HCT116 (cell line): ENCODE data around the gene FRAS1.

ENCODE experiments used
- EZH2 ChIP-seq: fragments of 200-600 bp; sonication (generic); IDR thresholded peaks from 2 replicates; pipeline ENCODE4 v1.6.1; 2017; ENCODE audit warnings: antibody characterized with exemption, mixed run types
- POLR2A ChIP-seq: IDR thresholded peaks from 2 replicates; pipeline ENCODE4 v1.7.0; 2011; ENCODE audit warnings: borderline replicate concordance; ENCODE audit not compliant: insufficient read depth, insufficient read length; ENCODE audit errors: extremely low read depth
- ZFX ChIP-seq: fragments of 450-650 bp; IDR thresholded peaks from 2 replicates; pipeline ENCODE4 v1.6.1; 2017
- TF ChIP-seq, protein P1 (sequence below), 3 experiments: fragments of 200-600 bp in 1 of 3; sonication (generic) in 1 of 3; IDR thresholded peaks in 2 of 3; conservative IDR thresholded peaks in 1 of 3; 2 replicates each; pipeline ENCODE4 v1.5.1; 2012 to 2017; ENCODE audit warnings: low read depth in 2 of 3, low read length in 2 of 3, antibody characterized with exemption in 1 of 3, borderline replicate concordance in 1 of 3, control low read depth in 1 of 3, mild to moderate bottlenecking in 1 of 3, mixed read lengths in 1 of 3, mixed run types in 1 of 3, moderate library complexity in 1 of 3; ENCODE audit not compliant: insufficient read depth in 1 of 3

DNA sequence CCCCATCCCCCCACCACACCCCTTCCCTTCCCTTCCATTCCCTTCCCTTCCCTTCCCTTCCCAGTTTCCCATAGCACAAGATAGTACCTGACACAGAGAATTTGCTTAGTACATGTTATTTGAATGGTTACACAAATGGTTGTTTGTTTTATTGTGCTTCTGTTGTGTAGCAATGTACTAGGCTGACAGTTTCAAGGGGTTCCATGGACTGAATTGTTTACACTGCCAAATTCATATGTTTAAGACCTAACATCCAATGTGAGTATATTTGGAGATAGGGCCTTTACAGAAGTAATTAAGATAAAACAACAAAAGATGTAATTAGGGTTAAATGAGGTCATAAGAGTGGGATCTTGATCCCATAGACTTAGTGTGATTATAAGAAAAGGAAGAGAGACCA, 133.5 kb downstream of the FRAS1 start:
- TF ChIP-seq, protein P1, sequence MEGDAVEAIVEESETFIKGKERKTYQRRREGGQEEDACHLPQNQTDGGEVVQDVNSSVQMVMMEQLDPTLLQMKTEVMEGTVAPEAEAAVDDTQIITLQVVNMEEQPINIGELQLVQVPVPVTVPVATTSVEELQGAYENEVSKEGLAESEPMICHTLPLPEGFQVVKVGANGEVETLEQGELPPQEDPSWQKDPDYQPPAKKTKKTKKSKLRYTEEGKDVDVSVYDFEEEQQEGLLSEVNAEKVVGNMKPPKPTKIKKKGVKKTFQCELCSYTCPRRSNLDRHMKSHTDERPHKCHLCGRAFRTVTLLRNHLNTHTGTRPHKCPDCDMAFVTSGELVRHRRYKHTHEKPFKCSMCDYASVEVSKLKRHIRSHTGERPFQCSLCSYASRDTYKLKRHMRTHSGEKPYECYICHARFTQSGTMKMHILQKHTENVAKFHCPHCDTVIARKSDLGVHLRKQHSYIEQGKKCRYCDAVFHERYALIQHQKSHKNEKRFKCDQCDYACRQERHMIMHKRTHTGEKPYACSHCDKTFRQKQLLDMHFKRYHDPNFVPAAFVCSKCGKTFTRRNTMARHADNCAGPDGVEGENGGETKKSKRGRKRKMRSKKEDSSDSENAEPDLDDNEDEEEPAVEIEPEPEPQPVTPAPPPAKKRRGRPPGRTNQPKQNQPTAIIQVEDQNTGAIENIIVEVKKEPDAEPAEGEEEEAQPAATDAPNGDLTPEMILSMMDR (IDR thresholded peaks at IDR 0.05 in 2 of 3, conservative IDR thresholded peaks at IDR 0.05 in 1 of 3; ENCODE audit: borderline replicate concordance in 1 of 3, insufficient read depth in 1 of 3, low read depth in 2 of 3, low read length in 2 of 3): no peak
- TF ChIP-seq POLR2A: no peak
- no peak for TF ChIP-seq EZH2
- no peak for TF ChIP-seq ZFX
